PC-3 (cell line): ENCODE measurements around the gene ILDR2.

Experiments used
- CTCF ChIP-seq: fragments of 300-600 bp; sonication (generic); conservative IDR thresholded peaks from 2 replicates; pipeline ENCODE4 v1.5.1; 2017; ENCODE audit warnings: antibody characterized with exemption, low read depth, mild to moderate bottlenecking, low read length
- EZH2 ChIP-seq: fragments of 300-600 bp; sonication (generic); IDR thresholded peaks from one replicate; pipeline ENCODE4 v1.6.1; 2017; ENCODE audit warnings: antibody characterized with exemption, mild to moderate bottlenecking, low read length; ENCODE audit not compliant: unreplicated experiment

- TF ChIP-seq CTCF, result no peak
- no peak for TF ChIP-seq EZH2
Observed at GRCh38 chr1:166956872-166957271, 18.5 kb downstream of the ILDR2 start.
